K562 (cell line): ENCODE measurements around the gene HNRNPA2B1. TPM values are rescaled to one million over a fixed set of nuclear protein-coding genes. Genes with fewer than 3 reads are reported as not detected.
A peak's percentile ranks its signal among the peaks of the same experiment; 100 is the strongest.

Experiments
- AFF4 ChIP-seq: sonication (generic); formaldehyde crosslinking; IDR thresholded peaks from 2 replicates; pipeline ENCODE4 v1.8.0; 2023; ENCODE audit warnings: mild to moderate bottlenecking, missing genetic modification reagents
- CHCHD3 ChIP-seq: fragments of 250-450 bp; sonication (Bioruptor Pico); IDR thresholded peaks from 2 replicates; pipeline ENCODE4 v2.1.2; 2022; ENCODE audit warnings: mild to moderate bottlenecking
- HCFC1 ChIP-seq: IDR thresholded peaks from 2 replicates; pipeline ENCODE4 v1.6.1; 2012; ENCODE audit warnings: low read depth, low read length, improper control_type of control experiment
- NCOA1 ChIP-seq: fragments of 450-650 bp; IDR thresholded peaks from 2 replicates; pipeline ENCODE4 v1.6.1; 2016; ENCODE audit warnings: low read depth
- NCOR1 ChIP-seq: fragments of 450-650 bp; IDR thresholded peaks from 2 replicates; pipeline ENCODE4 v1.6.1; 2016; ENCODE audit warnings: mild to moderate bottlenecking, moderate library complexity
- PATZ1 ChIP-seq: fragments of 250-450 bp; sonication (Bioruptor Pico); IDR thresholded peaks from 2 replicates; pipeline ENCODE4 v1.5.0; 2020; ENCODE audit warnings: mild to moderate bottlenecking, borderline replicate concordance
- PHTF2 ChIP-seq: fragments of 250-450 bp; sonication (Bioruptor Pico); IDR thresholded peaks from 2 replicates; pipeline ENCODE4 v1.5.0; 2021; ENCODE audit warnings: mild to moderate bottlenecking
- ZFP30 ChIP-seq: fragments of 250-450 bp; sonication (Bioruptor Pico); IDR thresholded peaks from 2 replicates; pipeline ENCODE4 v1.8.0; 2022; ENCODE audit warnings: moderate library complexity, mild to moderate bottlenecking, inconsistent platforms, borderline replicate concordance
- ZNF253 ChIP-seq: fragments of 250-450 bp; sonication (Bioruptor Pico); conservative IDR thresholded peaks from 2 replicates; pipeline ENCODE4 v1.6.1; 2021; ENCODE audit warnings: mild to moderate bottlenecking
- ZNF347 ChIP-seq: fragments of 450-650 bp; formaldehyde crosslinking; IDR thresholded peaks from 2 replicates; pipeline ENCODE4 v1.4.0; 2020; ENCODE audit warnings: low read depth, mild to moderate bottlenecking, moderate library complexity
- ZNF586 ChIP-seq: fragments of 450-650 bp; formaldehyde crosslinking; conservative IDR thresholded peaks from 2 replicates; pipeline ENCODE4 v1.4.0; 2020; ENCODE audit warnings: mild to moderate bottlenecking, moderate library complexity
- ZNF639 ChIP-seq, 2 experiments: fragments of 200-800 bp in 1 of 2; sonication (Bioruptor generic) in 1 of 2; sonication (generic) in 1 of 2; formaldehyde crosslinking in 1 of 2; IDR thresholded peaks in 1 of 2; conservative IDR thresholded peaks in 1 of 2; 2 replicates each; pipeline versions ENCODE4 v1.5.0 to v1.6.1; 2016 to 2020; ENCODE audit warnings: missing compliant biosample characterization in 1 of 2, missing genetic modification characterization in 1 of 2, missing genetic modification reagents in 1 of 2
- ZNF830 ChIP-seq: fragments of 250-450 bp; sonication (Bioruptor Pico); IDR thresholded peaks from 2 replicates; pipeline ENCODE4 v1.5.0; 2021; ENCODE audit warnings: mild to moderate bottlenecking
- polyA plus RNA-seq, 8 experiments: library from polyadenylated mRNA; depleted of rRNA in 4 of 8; stranded (reverse) in 5 of 8; unstranded in 3 of 8; fragments of >200 nt; fragmentation: Nextera tagmentation in 2 of 8; fragmentation: Illumina TruSeq in 1 of 8; extraction: Ambion mirVana in 2 of 8; extraction: Trizol in 1 of 8; gene quantifications; 2 replicates each; pipeline versions ENCODE4 v1.2.1 to v1.2.3, GENCODE V29; 2011 to 2014; ENCODE audit warnings: inconsistent platforms in 1 of 8, missing spikeins in 1 of 8
- total RNA-seq, 7 experiments: library from RNA; depleted of rRNA in 6 of 7; stranded (reverse); fragments of >200 nt in 6 of 7; fragmentation: Illumina TruSeq in 2 of 7; extraction: Trizol in 2 of 7; gene quantifications; 2 replicates each; pipeline versions ENCODE4 v1.2.1 to v1.2.3, GENCODE V29; 2011 to 2021; ENCODE audit warnings: low replicate concordance in 1 of 7
- TF ChIP-seq, protein P1 (sequence below): fragments of 450-650 bp; IDR thresholded peaks from 2 replicates; pipeline ENCODE4 v1.7.1; 2018; ENCODE audit warnings: mild to moderate bottlenecking, low read depth; ENCODE audit not compliant: partially characterized antibody
- TF ChIP-seq, protein P2 (sequence below): fragments of 450-650 bp; IDR thresholded peaks from 2 replicates; pipeline ENCODE4 v1.6.1; 2016; ENCODE audit warnings: missing biosample characterization, missing genetic modification characterization

Gene HNRNPA2B1
- total and polyA plus RNA-seq, 9 of the 15 experiments (the other 6 are each of a cell fraction or from before 2014, with no cell fraction given), result 630 to 1,989 (median 865) TPM

GRCh38 chr7:26200444-26201246 is at the start of gene HNRNPA2B1 (continued):
- TF ChIP-seq HCFC1 (peak; percentile 50; the same call in 1 of the 2 replicates), AFF4 (peak; percentile 100), NCOA1 (0 out of 2 replicates have a peak, but pooled peaks have one; percentile 39), ZNF347 (CRISPR knock-in tag) (no peak), ZNF586 (CRISPR knock-in tag) (no peak; the same call in 1 of the 2 replicates), NCOR1 (peak; percentile 64; the same call in 1 of the 2 replicates), PHTF2 (CRISPR knock-in tag) (no peak), PATZ1 (CRISPR knock-in tag) (no peak), ZNF253 (CRISPR knock-in tag) (no peak), CHCHD3 (CRISPR knock-in tag) (peak; percentile 96), ZNF639 (CRISPR knock-in tag; conservative IDR thresholded peaks at IDR 0.05 in 1 of 2, IDR thresholded peaks at IDR 0.05 in 1 of 2) (no peak), ZFP30 (CRISPR knock-in tag) (no peak), ZNF830 (no peak)
- TF ChIP-seq, protein P1, sequence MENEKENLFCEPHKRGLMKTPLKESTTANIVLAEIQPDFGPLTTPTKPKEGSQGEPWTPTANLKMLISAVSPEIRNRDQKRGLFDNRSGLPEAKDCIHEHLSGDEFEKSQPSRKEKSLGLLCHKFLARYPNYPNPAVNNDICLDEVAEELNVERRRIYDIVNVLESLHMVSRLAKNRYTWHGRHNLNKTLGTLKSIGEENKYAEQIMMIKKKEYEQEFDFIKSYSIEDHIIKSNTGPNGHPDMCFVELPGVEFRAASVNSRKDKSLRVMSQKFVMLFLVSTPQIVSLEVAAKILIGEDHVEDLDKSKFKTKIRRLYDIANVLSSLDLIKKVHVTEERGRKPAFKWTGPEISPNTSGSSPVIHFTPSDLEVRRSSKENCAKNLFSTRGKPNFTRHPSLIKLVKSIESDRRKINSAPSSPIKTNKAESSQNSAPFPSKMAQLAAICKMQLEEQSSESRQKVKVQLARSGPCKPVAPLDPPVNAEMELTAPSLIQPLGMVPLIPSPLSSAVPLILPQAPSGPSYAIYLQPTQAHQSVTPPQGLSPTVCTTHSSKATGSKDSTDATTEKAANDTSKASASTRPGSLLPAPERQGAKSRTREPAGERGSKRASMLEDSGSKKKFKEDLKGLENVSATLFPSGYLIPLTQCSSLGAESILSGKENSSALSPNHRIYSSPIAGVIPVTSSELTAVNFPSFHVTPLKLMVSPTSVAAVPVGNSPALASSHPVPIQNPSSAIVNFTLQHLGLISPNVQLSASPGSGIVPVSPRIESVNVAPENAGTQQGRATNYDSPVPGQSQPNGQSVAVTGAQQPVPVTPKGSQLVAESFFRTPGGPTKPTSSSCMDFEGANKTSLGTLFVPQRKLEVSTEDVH, result peak; percentile 12
- TF ChIP-seq, protein P2, sequence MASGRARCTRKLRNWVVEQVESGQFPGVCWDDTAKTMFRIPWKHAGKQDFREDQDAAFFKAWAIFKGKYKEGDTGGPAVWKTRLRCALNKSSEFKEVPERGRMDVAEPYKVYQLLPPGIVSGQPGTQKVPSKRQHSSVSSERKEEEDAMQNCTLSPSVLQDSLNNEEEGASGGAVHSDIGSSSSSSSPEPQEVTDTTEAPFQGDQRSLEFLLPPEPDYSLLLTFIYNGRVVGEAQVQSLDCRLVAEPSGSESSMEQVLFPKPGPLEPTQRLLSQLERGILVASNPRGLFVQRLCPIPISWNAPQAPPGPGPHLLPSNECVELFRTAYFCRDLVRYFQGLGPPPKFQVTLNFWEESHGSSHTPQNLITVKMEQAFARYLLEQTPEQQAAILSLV, result no peak
